Activated T-cell treated with anti-CD3 and anti-CD28 coated beads for 4 hours (primary cell): ENCODE measurements around the gene CXADR.
"Not testable (repeated sequence)": the region's sequence is repeated elsewhere in the genome, so short reads cannot be mapped to it uniquely, and the experiment has no call there.

ENCODE experiments used
- DNase-seq: peaks from one replicate; pipeline ENCODE4 v3.0.0-alpha.2; 2020

Gene CXADR

GRCh38 chr21:17506951-17507350 lies 5.9 kb upstream of the CXADR start:
- no peak for DNase-seq

DNA sequence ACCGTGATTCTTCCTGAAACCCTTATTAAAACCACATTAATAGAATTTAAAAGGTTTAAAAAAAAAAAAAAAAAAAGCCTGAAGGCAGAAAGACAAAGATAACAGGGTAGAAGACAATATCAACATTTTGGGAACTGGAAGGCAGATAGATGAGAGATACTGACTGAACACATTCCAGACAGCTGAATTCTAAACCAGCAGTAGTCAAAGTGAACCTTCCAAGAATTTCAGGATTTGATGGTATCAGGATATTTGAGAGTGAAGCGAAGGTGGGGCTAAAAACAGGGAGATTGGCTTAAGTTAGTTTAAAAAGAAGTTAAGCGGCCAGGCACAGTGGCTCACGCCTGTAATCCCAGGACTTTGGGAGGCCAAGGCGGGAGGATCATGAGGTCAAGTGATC lies 5.3 kb upstream of the CXADR start:
- DNase-seq, result no peak

- DNase-seq, result peak; percentile 7
Observed at GRCh38 chr21:17513214-17514123, 626 bp downstream of the CXADR start.

GRCh38 chr21:17514124-17514845 lies 1.4 kb downstream of the CXADR start:
- DNase-seq, result no peak

- not testable (repeated sequence) for DNase-seq
Observed at GRCh38 chr21:17517008-17517407, 4.2 kb downstream of the CXADR start.

DNA sequence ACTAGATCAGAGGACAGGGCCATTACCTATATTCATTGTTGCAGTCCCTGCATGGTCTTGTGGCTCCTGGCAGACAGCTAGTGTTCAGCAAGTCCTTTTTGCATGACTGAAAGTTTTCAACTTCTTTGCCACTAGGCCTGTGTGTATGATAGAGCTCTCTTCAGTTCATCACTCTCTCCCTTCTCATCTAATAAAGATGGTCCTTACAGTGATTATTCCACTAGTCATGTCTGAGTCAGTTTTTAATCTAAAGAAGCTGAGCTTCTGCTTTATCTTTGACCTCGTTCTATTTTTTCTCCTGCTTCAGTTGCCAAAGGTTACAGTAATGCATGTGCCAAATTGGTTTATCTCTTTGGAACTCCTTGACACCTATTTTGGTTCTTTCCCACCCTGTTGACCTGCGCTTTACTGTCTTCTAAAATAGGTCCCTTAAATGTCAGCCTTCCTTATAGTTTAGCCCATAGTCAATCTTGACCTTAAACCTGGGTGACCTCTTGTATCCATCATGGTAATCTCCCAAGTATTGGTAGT lies 6.4 kb downstream of the CXADR start:
- DNase-seq, result no peak

GRCh38 chr21:17519965-17520609 lies 7.2 kb downstream of the CXADR start:
- DNase-seq, result no peak

- no peak for DNase-seq
Observed at GRCh38 chr21:17523007-17523451, 10.2 kb downstream of the CXADR start.

GRCh38 chr21:17523979-17524494 lies 11.2 kb downstream of the CXADR start:
- DNase-seq, result not testable (repeated sequence)

DNA sequence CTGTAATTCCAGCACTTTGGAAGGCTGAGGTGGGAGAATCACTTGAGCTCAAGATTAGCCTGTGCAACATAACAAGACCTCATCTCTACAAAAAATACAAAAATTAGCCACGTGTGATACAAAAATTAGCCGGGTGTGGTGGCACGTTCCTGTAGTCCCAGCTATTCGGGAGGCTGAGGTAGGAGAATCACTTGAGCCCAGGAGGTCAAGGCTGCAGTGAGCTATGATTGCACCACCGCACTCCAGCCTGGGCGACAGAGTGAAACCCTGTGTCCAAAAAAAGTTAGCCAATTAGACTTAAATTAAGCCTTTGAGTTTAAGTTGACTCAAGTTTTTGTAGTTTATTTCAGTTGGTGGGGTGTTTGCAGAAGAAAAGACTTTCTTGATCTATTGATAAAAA lies 11.8 kb downstream of the CXADR start:
- no peak for DNase-seq

- no peak for DNase-seq
Observed at GRCh38 chr21:17526776-17527175, 13.9 kb downstream of the CXADR start.

- no peak for DNase-seq
Observed at GRCh38 chr21:17527240-17527639, 14.4 kb downstream of the CXADR start.

GRCh38 chr21:17527711-17528110 lies 14.9 kb downstream of the CXADR start:
- no peak for DNase-seq

DNA sequence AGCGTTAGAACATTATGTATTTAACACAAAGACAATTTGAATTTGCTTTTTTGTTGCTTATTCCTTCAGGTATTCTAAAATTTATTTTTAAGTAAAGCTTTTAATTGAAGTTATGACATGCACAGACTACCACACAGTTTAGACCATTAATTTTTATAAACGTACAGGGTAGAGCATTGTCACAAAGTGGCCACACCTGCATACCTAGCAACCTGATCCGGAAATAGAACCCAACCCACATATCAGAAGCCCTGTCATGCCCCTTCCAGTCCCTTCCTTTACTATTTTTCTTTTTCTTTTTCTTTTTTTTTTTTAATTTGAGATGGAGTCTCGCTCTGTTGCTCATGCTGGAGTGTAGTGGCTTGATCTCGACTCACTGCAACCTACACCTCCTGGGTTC lies 16.8 kb downstream of the CXADR start:
- DNase-seq, result no peak

DNA sequence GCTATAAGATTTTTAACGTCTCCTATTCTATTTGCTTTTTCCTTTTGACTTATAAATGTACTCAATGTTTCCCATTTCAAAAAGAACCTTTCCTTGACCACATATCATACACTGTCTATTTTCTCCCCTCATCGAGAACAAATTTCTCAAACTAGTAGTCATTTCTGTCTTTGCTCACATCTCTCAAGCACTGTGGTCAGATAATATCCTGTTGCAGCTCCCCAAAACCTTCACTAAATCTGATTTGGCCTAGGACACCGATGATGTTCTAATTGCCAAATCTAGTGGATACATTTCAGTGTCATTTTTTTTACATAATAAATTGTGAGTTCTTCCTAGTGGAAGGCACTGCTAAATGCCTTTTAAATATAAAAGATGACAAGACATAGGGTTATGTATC lies 19.4 kb downstream of the CXADR start:
- no peak for DNase-seq

GRCh38 chr21:17536381-17536780 lies 23.5 kb downstream of the CXADR start:
- DNase-seq, result no peak

- no peak for DNase-seq
Observed at GRCh38 chr21:17537299-17537698, 24.5 kb downstream of the CXADR start.

DNA sequence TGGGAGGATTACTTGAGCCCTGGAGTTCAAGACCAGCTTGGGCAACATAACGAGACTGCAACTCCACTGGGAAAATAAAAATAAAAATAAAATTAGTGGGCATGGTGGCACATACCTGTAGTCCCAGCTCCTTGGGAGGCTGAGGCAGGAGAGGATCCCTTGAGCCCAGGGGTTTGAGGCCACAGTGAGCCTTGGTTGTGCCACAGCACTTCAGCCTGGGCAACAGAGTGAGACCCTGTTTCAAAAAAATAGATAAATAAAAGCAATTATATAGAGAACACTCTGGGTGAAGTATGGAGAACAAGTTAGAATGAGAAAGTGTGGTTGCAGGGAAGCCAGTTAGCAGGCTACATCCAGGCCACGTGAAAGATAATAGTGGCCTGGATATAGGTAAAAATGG lies 25.7 kb downstream of the CXADR start:
- DNase-seq, result no peak

GRCh38 chr21:17539323-17539722 lies 26.5 kb downstream of the CXADR start:
- no peak for DNase-seq

- no peak for DNase-seq
Observed at GRCh38 chr21:17539743-17540341, 27.0 kb downstream of the CXADR start.

GRCh38 chr21:17540530-17540929 lies 27.7 kb downstream of the CXADR start:
- no peak for DNase-seq

GRCh38 chr21:17542371-17543011 lies 29.6 kb downstream of the CXADR start:
- no peak for DNase-seq
